GM06990 (cell line): ENCODE results near the gene GRM4.

Experiments used
- DNase-seq: peaks from one replicate; pipeline ENCODE4 v3.0.0-alpha.2; 2011; ENCODE audit not compliant: insufficient read length; ENCODE audit errors: extremely low read depth
- H3K27me3 ChIP-seq: replicated peaks from 2 replicates; pipeline ENCODE4 v1.6.0; 2011; ENCODE audit warnings: low read length; ENCODE audit not compliant: control insufficient read depth, insufficient read depth
- H3K36me3 ChIP-seq: 2 replicates; pipeline ENCODE4 v1.5.1; 2011; ENCODE audit warnings: low read length; ENCODE audit not compliant: control insufficient read depth, insufficient read depth
- H3K4me3 ChIP-seq: replicated peaks from 2 replicates; pipeline ENCODE4 v1.5.1; 2011; ENCODE audit warnings: low read depth, mild to moderate bottlenecking, control low read depth, low read length
- CTCF ChIP-seq: IDR thresholded peaks from 2 replicates; pipeline ENCODE4 v1.5.1; 2011; ENCODE audit warnings: low read length, control low read depth, mild to moderate bottlenecking, inconsistent platforms; ENCODE audit not compliant: insufficient read depth, poor library complexity, severe bottlenecking

Gene GRM4

GRCh38 chr6:33989016-33989854, 156.7 kb downstream of the GRM4 start:
- DNase-seq = no peak
- Histone ChIP-seq H3K4me3 (no peak overlapping the region), H3K27me3 (peaks cover 2% of the 10 kb centered on the region; the same call in 1 of the 2 replicates), H3K36me3 (no peaks in the 10 kb centered on the region)
- TF ChIP-seq CTCF = no peak

- no peak for DNase-seq
- Histone ChIP-seq H3K36me3 (no peaks in the 10 kb centered on the region), H3K4me3 (no peak overlapping the region), H3K27me3 (peaks cover 4% of the 10 kb centered on the region)
- TF ChIP-seq CTCF = no peak
Measured at GRCh38 chr6:33988121-33989015, 157.5 kb downstream of the GRM4 start.

GRCh38 chr6:33987531-33988021, 158.3 kb downstream of the GRM4 start:
- DNase-seq = no peak
- H3K4me3 ChIP-seq = no peak overlapping the region
- TF ChIP-seq CTCF = no peak

GRCh38 chr6:33985947-33986346, 159.9 kb downstream of the GRM4 start:
- Histone ChIP-seq H3K36me3 (no peaks in the 10 kb centered on the region), H3K4me3 (no peak overlapping the region), H3K27me3 (peaks cover 5% of the 10 kb centered on the region)
- DNase-seq = no peak
- TF ChIP-seq CTCF = no peak

More at GRCh38 chr6:33987531-33988021, 158.3 kb downstream of the GRM4 start:
- peaks cover 5% of the 10 kb centered on the region for H3K27me3 ChIP-seq
- H3K36me3 ChIP-seq = no peaks in the 10 kb centered on the region

- no peak overlapping the region for H3K4me3 ChIP-seq
- DNase-seq = no peak
Measured at GRCh38 chr6:33985313-33985751, 160.6 kb downstream of the GRM4 start.

More at GRCh38 chr6:33985313-33985751, 160.6 kb downstream of the GRM4 start:
- TF ChIP-seq CTCF = no peak
- no peaks in the 10 kb centered on the region for H3K36me3 ChIP-seq
- H3K27me3 ChIP-seq = peaks cover 5% of the 10 kb centered on the region
